ENCODE data around the gene C6orf58.
"Not testable (repeated sequence)": the region's sequence is repeated elsewhere in the genome, so short reads cannot be mapped to it uniquely, and the experiment has no call there.

C6orf58 gene

DNA sequence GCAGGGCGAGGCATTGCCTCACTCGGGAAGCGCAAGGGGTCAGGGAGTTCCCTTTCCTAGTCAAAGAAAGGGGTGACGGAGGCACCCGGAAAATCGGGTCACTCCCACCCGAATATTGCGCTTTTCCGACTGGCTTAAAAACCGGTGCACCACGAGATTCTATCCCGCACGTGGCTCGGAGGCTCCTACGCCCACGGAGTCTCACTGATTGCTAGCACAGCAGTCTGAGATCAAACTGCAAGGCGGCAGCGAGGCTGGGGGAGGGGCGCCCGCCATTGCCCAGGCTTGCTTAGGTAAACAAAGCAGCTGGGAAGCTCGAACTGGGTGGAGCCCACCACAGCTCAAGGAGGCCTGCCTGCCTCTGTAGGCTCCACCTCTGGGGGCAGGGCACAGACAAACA lies 16.5 kb downstream of the C6orf58 start:
- not testable (repeated sequence) for DNase-seq

- DNase-seq: peak in 1 of 2 donors; percentile 10
These were observed 29.2 kb downstream of the C6orf58 start for GRCh38 chr6:127606131-127606562.

DNA sequence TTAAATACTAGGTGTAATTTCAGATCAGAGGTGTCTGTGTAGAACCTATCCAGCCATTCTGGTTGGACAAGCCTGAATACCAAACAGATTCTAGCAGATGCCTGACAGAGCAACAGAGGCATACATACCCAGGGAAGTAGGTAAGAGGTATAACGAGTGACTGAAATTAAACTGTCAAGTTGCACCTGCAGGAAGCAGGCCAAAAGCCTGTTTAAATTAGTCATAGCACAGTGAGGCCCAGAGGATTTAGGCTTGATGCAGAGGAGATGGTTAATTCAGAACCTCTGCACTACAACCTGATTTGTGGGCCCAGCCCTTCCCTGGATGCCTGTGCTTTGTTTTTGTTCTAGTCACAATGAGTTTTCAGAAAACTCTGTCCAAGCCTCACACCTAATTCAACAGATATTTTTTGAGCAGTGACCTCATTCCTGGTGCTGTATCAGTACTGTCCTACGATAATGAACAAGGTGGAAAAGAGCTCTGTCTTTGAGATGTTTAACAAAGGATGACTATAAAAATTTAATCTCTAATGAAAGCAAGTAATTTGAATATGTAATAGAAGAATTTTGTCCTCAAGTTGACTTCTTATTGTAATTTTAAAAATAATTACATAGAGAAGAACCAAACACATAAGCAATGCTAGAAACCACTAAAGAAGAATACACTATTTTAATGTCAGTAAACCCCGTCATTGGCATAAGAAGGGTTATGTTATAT lies 31.7 kb downstream of the C6orf58 start:
- DNase-seq: no peak

GRCh38 chr6:127618729-127619128 lies 41.8 kb downstream of the C6orf58 start:
- DNase-seq: no peak

- DNase-seq: no peak
These were observed 53.8 kb downstream of the C6orf58 start for GRCh38 chr6:127630800-127631199.

DNA sequence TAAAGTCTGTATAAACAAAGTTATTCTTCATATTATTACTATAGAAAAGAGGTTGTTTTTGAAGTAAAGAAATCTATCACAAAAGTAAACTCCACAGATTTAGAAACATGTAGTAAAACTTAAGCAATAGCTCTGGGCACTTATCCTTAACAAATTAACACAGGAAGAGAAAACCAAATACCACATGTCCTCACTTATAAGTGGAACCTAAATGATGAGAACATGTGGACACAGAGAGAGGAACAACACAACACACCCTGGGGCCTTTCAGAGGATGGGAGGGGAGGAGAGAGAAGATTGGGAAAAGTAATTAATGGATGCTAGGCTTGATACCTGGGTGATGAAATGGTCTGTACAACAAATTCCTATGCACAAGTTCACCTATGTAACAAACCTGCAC lies 57.2 kb downstream of the C6orf58 start:
- no peak for DNase-seq

DNA sequence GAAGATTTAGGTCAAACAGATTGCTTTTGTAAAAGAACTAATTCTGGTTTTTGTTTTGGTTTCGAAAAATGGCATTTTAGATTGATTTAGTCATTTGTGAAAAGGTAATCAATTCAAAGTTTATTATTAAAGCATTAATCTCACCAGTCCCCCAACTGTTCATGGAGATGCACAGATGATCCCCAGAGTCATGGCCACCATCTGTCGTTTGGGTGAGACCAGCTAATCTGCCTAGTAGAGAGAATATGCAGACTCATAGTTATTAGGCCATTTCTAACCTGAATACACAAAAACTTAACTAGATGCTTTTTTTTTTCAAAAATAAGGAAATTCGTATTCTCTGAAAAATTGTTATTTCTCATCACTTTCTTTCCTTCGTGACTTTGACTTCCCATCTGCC lies 58.1 kb downstream of the C6orf58 start:
- DNase-seq: no peak

GRCh38 chr6:127637830-127638409 lies 60.9 kb downstream of the C6orf58 start:
- DNase-seq: no peak
